ENCODE results near the gene PCSK5. TPM values are rescaled to one million over a fixed set of nuclear protein-coding genes. Genes with fewer than 3 reads are reported as not detected.

PCSK5 gene
- total and polyA plus RNA-seq, 8 donors, result 0.99 to 10.3 (median 4.4) TPM

- no peaks in the 10 kb centered on the region for H3K4me1 ChIP-seq
- H3K27me3 ChIP-seq, result no peaks in the 10 kb centered on the region
- H3K9me3 ChIP-seq, result no peaks in the 10 kb centered on the region
- DNase-seq (no peak), FAIRE-seq (no peak), ATAC-seq (no peak)
- WGBS, 2 donors, result 85 to 87% methylated on average over 5 of the region's 5 CpGs
- no peak overlapping the region for H3K27ac ChIP-seq
- intact Hi-C loops (cut with DNase I), result no loop called here
- no peak overlapping the region for H3K4me3 ChIP-seq
- TF ChIP-seq CTCF (IDR thresholded peaks at IDR 0.05), result no peak
- H3K36me3 ChIP-seq, result no peaks in the 10 kb centered on the region
Observed at GRCh38 chr9:76151267-76151666, 260.8 kb downstream of the PCSK5 start.

DNA sequence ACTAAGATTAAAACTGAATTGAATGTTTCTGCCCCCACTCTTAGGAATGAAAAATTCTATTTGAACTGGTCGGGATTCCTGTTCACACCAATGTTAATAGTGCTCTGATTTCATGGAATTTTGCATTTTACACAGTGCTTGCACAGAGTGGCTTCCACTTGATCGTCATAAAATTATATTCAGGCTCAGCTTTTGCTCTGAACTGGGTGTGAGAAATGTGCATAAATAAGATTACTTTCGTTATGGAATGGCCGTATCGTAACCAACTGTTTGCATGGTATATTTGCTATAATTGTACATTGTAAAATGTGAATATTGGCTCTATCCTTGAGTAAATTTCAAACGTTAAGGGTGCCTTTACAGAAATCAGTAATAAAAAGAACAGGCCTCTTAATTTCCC, 262.9 kb downstream of the PCSK5 start:
- H3K36me3 ChIP-seq, result no peaks in the 10 kb centered on the region
- FAIRE-seq, result no peak
- H3K9me3 ChIP-seq, result no peaks in the 10 kb centered on the region
- no peak for TF ChIP-seq CTCF (IDR thresholded peaks at IDR 0.05)
- no peaks in the 10 kb centered on the region for H3K4me1 ChIP-seq
- intact Hi-C loops (cut with DNase I), result no loop called here
- no peak overlapping the region for H3K27ac ChIP-seq
- no peaks in the 10 kb centered on the region for H3K27me3 ChIP-seq
- H3K4me3 ChIP-seq, result no peak overlapping the region
- no peak for ATAC-seq
- DNase-seq, result no peak
- WGBS, 2 donors, result 89 to 93% methylated on average over 6 of the region's 6 CpGs

- Histone ChIP-seq H3K9me3 (no peaks in the 10 kb centered on the region), H3K36me3 (no peaks in the 10 kb centered on the region), H3K27ac (no peak overlapping the region), H3K4me3 (no peak overlapping the region), H3K4me1 (no peaks in the 10 kb centered on the region), H3K27me3 (no peaks in the 10 kb centered on the region)
- TF ChIP-seq CTCF (IDR thresholded peaks at IDR 0.05), result no peak
- no peak for ATAC-seq
- 86 to 90% methylated on average over 8 of the region's 8 CpGs for WGBS, 2 donors
- no peak for FAIRE-seq
- intact Hi-C loops (cut with DNase I), result no loop called here
- DNase-seq, result no peak
Observed at GRCh38 chr9:76153902-76154629, 263.6 kb downstream of the PCSK5 start.

DNA sequence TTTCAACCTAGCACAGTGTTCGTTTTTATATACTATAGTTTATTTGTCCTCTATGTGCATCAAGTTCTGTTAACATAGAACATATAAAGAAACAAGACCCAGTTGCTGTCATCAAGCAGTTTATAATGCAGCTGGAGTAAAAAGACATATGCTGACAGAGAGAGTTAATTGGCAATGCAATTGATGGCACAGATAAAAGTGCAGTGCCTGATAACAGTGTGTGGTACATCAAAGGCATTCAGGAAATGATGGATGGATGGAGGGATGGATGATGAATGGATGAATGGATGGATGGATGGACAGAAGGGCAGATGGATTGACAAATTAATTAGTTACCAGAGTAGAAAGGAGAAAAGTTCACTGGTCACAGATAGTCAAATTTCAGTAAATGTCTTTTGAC, 264.9 kb downstream of the PCSK5 start:
- H3K4me3 ChIP-seq, result no peak overlapping the region
- intact Hi-C loops (cut with DNase I), result no loop called here
- TF ChIP-seq CTCF (IDR thresholded peaks at IDR 0.05), result no peak
- H3K4me1 ChIP-seq, result no peaks in the 10 kb centered on the region
- WGBS, 2 donors, result 71 to 86% methylated on average over 1 of the region's 1 CpG
- no peaks in the 10 kb centered on the region for H3K36me3 ChIP-seq
- DNase-seq (no peak), ATAC-seq (no peak), FAIRE-seq (no peak)
- no peak overlapping the region for H3K27ac ChIP-seq
- H3K27me3 ChIP-seq, result no peaks in the 10 kb centered on the region
- H3K9me3 ChIP-seq, result no peaks in the 10 kb centered on the region

- intact Hi-C loops (cut with DNase I), result no loop called here
- no peaks in the 10 kb centered on the region for H3K9me3 ChIP-seq
- DNase-seq (no peak), FAIRE-seq (no peak), ATAC-seq (no peak)
- WGBS, 2 donors, result 97% methylated on average over 7 of the region's 7 CpGs
- H3K4me3 ChIP-seq, result no peak overlapping the region
- H3K36me3 ChIP-seq, result peaks cover 0 to 8% (median 0%) of the 10 kb centered on the region in 3 donors
- no peak overlapping the region for H3K27ac ChIP-seq
- H3K4me1 ChIP-seq, result no peaks in the 10 kb centered on the region
- no peak for TF ChIP-seq CTCF (IDR thresholded peaks at IDR 0.05)
- H3K27me3 ChIP-seq, result no peaks in the 10 kb centered on the region
Observed at GRCh38 chr9:76158713-76159112, 268.2 kb downstream of the PCSK5 start.

Measured in pancreas (tissue), 10 donors.